ENCODE measurements around the gene NYAP2.

The NYAP2 gene

DNA sequence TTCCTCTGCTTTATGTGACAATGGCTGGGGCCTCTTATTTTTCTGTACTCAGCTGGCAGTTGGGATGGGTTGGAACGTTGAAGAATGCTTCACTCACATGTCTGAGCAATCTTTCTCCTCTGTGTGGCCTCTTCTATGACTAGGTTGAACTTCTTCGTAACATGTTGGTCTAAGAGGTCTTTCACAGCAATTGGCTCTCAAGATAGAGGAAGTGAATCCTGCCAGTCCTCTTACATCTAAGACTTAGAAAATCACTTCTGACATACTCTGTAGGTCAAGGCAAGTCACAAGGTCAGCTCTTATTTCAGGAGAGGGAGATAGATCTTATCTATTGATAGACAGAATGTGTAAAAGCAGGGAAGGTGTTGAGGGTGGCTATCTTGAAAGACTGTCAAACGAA is 174.1 kb downstream of the NYAP2 start:
- no peak for DNase-seq

DNA sequence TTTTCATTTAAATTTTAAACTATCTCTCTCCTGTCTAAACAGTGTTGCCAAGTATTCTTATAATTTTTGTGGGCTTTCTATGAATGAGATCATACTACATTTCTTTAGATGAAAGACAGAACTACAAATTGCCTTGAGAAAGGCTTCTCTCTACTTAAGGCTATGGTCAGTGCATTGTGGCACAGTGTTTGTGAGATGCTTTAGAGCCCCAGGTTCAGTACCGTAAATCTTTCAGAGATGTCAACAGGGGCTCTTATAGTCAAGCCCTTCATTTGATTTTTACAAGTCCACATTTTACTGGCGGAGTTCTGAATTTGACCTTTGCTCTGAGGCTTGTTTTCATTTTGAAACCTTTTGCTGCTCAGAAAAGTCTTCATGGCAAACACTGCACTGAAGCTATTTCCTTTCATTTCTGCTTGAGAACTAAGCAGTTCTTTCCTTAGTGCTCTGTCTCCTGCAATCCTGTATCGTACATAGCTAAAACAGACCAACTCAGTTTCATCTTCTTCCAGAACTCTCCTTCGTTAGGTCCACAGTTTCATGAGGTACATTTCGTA is 175.2 kb downstream of the NYAP2 start:
- no peak for DNase-seq

GRCh38 chr2:225581135-225581534 is 181.6 kb downstream of the NYAP2 start:
- no peak for DNase-seq

GRCh38 chr2:225581906-225582305 is 182.4 kb downstream of the NYAP2 start:
- no peak for DNase-seq

DNA sequence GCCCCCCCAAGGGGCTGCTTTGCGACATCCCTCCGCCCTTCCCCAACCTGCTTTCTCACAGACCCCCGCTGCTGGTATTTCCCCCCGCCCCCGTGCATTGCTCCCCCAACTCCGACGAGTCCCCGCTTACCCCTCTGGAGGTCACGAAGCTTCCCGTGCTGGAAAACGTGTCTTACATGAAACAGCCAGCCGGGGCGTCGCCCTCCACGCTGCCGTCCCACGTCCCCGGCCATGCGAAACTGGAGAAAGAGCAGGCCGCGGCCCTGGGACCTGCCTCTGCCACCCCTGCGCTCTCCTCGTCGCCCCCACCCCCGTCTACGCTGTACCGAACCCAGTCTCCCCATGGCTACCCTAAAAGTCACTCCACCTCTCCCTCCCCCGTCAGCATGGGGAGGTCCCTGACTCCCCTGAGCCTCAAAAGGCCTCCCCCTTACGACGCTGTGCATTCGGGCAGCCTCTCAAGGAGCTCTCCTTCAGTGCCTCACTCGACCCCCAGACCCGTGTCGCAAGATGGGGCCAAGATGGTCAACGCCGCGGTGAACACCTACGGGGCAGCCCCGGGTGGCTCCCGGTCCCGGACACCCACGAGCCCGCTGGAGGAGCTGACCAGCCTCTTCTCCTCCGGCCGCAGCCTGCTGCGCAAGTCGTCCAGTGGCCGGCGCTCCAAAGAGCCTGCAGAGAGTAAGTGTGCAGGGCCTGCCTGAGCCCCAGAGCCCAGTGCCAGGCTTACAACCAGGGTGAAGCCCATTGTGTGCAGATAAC is 183.0 kb downstream of the NYAP2 start:
- DNase-seq = no peak

DNA sequence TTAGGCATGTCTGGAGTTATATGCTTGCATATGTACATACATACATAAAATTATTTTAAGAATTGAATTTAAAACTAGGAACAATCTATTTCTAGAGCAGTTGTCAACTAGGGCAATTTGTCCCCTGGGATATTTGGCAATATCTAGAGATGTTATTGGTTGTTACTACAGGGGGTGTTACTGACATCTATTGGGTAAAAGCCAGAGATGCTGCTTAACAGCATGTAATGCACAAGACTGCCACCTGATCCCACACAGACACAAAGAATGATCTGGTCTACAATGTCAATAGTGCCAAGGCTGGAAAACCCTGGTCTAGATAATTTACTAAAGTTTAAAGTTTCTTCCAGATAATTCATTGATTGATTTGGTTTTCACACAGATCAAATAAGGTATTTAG is 185.3 kb downstream of the NYAP2 start:
- DNase-seq = no peak

GRCh38 chr2:225590932-225591331 is 191.4 kb downstream of the NYAP2 start:
- no peak for DNase-seq

- no peak for DNase-seq
Observed at GRCh38 chr2:225597911-225598310, 198.4 kb downstream of the NYAP2 start.

GRCh38 chr2:225598426-225598825 is 198.9 kb downstream of the NYAP2 start:
- no peak for DNase-seq

GRCh38 chr2:225598897-225599296 is 199.4 kb downstream of the NYAP2 start:
- DNase-seq = no peak

- no peak for DNase-seq
Observed at GRCh38 chr2:225599856-225600255, 200.3 kb downstream of the NYAP2 start.

DNA sequence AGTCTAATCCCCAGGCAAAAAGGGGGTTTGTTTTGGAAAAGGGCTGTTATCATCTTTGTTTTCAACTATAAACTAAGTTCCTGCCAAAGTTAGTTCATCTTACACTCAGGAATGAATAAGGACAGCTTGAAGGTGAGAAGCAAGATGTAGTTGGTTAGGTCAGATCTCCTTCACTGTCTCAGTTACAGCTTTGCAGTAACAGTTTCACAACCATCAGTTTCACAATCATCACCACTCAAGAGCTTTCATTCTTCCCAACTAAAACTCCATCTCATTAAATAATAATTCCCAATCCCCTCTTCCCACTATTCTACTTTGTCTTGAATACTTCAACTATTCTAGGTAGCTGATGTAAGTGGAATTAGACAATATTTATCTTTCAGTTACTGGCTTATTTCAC is 200.9 kb downstream of the NYAP2 start:
- no peak for DNase-seq

GRCh38 chr2:225600865-225601264 is 201.4 kb downstream of the NYAP2 start:
- DNase-seq = no peak

DNA sequence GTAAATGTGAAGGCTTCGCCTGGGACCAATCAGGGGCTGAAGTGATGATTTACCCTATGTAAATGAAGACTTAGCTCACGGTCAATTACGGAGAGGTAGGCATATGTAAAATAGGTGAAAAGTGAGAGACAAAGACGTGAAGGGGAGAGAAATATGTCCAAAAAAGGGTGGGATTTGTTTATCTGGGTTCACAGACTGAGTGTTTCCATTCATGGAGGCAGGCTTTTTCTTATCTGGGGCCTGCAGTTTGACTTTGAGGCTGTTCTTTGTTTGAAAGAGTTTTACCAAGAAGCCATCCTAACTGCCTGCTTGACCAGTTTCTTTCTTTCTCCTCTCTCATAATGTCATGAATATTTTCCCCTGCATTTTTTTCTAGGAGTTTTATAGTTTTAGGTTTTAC is 202.7 kb downstream of the NYAP2 start:
- no peak for DNase-seq

DNA sequence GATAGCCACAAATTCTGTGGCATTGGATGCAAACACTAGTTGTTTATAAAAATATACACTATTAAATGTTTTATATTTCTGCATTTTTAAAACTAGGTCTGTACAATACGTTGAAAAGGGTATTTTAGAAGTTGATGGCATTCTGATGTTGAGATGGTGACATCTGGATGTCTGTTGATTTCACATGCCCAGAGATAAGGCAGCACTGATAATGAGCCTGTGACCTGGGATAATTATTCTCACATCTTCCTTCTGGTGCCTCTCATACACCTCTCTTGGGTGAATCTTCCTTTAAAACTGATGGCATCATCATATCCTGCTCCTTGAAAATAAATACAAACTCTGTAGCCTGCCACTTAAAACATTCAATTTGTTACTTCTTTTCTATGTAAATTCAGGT is 208.6 kb downstream of the NYAP2 start:
- no peak for DNase-seq

GRCh38 chr2:225612636-225613035 is 213.1 kb downstream of the NYAP2 start:
- DNase-seq = no peak

DNA sequence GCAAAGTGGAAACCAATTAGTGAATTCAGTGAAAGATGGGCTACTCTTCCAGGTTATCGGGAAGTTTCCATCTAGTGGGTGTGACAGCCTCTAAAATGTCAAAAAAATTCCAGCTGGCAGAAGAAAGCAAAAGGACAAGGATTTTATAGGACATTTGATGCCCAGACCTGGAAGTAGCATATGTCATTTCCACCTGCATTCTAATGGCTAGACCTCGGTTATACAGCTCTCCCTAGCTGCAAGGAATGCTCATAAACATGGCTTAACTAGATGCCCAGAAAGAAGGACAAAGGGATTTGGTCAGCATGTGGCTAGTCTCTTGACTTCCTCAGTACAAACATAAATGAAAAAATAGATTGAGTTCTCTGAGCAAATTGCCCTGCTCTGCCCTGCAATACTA is 215.4 kb downstream of the NYAP2 start:
- no peak for DNase-seq

DNA sequence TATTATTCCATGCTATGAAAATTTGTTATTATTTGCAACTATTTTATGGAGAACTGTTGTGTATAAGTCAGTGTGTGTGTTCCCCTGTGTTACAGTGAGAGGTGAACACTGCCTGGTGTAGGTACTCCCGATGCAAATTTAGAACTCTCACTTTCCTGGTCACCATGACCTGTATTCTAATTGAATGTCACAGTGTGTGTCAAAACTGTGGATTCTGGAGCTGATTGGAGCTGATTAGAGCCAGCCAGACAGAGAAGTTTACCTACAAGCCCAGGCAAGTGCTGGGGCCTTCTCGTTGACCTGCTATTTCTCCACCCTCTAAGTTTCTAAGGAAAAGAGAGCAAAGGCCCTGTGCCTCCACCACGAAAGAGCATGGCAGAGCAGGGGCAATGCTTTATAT is 216.0 kb downstream of the NYAP2 start:
- DNase-seq = no peak

DNA sequence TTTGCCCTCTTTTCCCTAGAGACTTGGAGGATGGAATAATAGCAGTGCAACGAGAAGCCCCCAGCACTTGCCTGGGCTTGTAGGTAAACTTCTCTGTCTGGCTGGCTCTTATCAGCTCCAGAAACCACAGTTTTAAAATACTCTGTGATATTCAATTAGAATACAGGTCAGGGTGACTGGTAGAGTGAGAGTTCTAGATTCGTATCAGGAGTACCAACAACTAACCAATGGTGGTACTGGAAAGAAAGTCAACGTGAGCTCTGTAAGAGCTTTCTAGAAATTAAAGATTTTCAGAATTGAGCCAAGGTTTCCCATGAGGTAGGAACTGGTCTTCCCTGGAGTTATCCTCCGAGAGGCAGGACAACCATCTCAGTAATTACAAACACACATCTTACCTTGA is 216.9 kb downstream of the NYAP2 start:
- DNase-seq = no peak

GRCh38 chr2:225616848-225617247 is 217.3 kb downstream of the NYAP2 start:
- DNase-seq = no peak

GRCh38 chr2:225620227-225620626 is 220.7 kb downstream of the NYAP2 start:
- no peak for DNase-seq

DNA sequence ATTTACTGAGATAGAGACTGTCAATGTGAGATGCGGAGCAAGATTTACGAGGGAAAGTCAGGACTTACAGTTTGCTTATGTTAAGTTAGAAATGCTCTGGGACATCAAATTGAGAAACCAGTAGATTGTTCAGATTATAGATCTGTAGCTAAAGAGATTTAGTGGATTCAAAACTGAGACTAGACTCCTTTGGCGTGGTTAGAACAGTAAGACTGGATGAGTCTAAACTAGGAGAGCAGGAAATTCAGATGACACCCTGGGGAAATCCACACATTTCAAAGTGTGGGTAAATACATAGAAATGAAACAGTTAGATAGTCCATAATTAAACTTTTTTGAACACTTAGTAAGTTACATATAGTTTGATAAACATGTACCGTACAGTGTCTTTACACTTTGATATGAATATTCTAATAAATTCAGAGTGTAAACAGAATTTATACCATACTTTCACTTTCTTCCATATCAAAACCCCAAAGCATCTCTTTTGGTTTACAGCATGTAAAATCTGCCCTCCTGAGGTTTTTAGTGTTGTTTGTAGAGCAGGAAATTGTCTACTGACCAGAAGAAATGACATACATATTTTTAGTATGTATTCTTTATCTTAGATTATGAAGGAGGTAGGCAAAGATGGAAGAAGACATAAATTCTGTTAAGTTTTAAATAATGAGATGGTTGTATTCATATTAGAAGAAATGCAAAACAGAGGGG is 231.5 kb downstream of the NYAP2 start:
- DNase-seq = no peak

DNA sequence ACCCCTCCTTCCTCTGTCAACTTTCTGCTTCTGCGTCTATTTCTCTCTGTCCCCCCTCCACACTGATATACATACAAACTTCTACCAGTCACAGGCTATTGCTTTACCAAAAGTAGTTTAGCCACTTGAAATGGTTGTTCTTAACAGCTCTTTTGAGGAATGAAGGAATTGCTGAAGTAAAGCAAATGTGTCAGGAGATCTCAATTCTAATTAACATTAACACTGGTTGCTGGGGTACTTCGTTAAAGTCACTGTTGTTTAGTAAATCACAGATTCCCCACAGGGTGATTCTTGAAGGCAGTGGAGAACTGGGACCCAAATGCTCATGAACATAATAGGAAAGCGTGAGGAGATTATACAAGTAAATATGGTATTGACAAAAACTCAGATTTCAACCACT is 232.8 kb downstream of the NYAP2 start:
- no peak for DNase-seq

GRCh38 chr2:225636558-225636957 is 237.0 kb downstream of the NYAP2 start:
- no peak for DNase-seq

Measured in activated CD4-positive, alpha-beta T cell treated with anti-CD3 and anti-CD28 coated beads, Interleukin-2, amount 50 U/mL, for 4 hours (primary cell).